ENCODE data around the gene GALNTL6. TPM values are rescaled to one million over a fixed set of nuclear protein-coding genes. Genes with fewer than 3 reads are reported as not detected.
"Not testable (repeated sequence)": the region's sequence is repeated elsewhere in the genome, so short reads cannot be mapped to it uniquely, and the experiment has no call there.

Gene GALNTL6
- polyA plus RNA-seq, 5 donors: 0.06 to 0.13 (median 0.08) TPM

DNA sequence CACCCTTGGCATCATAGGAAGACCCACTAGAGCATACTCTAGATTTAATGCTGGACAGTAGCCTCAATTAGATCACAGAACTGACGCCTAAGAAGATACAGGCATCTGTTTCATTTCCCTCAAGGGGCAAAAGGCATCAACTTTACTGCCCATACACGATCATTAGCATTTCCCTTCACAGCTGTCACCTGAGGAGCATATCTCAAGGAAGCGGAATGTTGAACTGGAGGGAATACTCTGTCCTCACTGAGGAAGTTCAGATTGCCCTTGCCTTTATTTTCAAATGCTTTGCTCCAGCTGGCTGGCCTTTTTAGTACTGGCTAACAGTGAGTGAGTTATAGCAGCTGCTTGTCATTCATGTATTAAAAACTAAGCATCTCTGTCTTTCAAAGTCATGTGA is 847.0 kb downstream of the GALNTL6 start:
- no peak for DNase-seq

DNA sequence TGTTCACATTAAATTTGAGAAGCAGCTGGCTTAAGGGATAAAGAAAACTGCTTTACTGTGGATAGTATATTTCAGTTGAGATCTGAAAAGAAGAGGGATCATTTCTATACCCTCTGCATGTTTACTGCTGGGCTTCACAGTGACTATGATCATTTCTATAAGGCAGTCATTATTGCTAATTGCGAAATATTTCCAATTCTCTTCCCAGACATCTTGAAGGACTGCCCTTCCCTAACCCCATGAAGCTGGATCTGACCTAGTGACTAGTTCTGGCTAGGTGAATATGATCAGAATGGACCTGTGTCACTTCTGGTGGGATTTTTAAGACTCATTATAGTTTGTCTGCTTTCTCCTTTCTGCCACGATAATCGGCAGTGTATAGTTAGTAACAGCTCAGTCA is 848.9 kb downstream of the GALNTL6 start:
- DNase-seq: no peak

DNA sequence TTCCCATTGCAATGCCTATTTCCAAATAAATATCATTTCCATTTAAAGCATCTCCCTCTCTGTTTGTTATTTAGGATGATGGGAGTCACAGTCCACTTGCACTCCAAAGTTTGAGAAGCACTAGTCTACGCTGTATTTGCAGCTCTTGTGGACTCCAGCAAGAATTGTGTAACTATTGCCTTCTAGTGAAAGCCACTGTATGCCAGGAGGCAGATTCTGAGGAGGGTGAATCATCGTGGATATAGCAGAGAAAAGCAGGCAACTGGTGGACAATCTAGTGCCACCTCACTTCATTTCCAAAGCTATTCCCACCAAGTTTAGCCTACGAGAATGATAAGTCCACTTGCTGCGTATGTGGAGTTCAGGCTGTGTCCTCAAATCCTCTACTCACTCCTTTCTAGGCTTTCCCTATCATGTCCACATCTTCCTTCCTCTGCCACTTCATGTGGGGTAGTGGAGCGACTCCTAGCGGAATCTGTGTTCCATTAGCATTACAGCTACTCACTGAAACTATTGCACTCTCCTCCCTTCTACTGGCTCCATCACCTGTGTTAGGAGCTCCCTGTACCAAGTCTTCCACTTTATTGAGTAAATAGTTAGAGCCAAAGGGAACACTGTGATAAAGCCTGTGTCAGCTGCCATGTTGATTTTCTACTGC is 853.6 kb downstream of the GALNTL6 start:
- DNase-seq: no peak

DNA sequence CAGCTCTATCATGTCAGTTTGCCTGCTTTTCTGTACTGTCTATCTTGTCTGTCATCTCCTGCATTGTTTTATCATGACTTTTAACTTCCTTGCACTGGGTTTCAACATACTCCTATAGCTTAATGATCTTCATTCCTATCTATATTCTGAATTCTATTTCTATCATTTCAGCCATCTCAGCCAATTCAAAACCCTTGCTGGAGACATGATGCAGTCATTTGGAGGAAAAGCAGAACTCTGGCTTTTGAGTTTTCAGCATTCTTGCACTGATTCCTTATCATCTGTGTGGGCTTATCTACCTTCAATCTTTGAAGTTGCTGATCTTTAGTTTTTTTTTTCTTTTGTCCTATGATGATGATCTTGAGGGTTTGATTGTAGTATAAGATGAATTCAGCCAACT is 861.6 kb downstream of the GALNTL6 start:
- no peak for DNase-seq

DNA sequence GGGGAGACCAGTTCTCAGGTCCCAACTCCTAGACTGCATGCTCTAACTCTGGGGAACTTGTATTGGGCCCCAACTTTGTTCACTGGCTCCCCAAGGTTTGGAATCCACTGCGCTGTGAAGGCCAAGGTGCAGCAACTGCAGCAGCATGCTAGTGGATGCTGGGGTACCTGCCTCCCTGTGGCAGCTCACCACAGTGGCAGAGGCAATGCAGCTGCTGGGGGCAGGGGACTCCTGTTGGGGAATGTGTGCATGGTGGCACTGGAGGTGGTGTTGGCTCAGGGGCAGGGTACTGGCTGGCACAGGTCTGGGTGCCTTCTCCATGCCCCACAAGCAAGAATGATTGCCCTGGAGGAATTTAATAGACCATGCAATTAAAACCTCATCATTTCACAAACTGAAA is 862.0 kb downstream of the GALNTL6 start:
- no peak for DNase-seq

DNA sequence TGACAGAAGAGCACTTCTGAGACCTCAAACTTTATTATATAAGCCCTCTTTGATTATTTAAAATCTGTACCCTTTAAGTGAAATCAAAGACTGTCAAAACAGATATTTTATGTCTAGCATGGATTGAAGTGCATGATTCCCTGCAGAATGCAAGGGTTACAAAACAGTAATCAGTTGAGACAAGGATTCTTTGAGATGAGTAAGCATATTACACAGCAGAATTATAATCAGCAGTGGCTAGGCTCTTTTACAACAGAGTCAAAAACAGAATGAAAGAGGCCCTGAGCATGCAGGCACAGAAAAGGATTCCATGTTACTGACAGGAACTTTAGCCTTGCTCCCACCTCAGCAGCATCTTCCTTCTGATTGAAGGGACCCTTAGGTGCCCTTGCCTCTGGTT is 867.5 kb downstream of the GALNTL6 start:
- no peak for DNase-seq

- DNase-seq: no peak
These were observed 869.8 kb downstream of the GALNTL6 start for GRCh38 chr4:172683021-172683420.

- DNase-seq: no peak
These were observed 872.8 kb downstream of the GALNTL6 start for GRCh38 chr4:172686021-172686420.

DNA sequence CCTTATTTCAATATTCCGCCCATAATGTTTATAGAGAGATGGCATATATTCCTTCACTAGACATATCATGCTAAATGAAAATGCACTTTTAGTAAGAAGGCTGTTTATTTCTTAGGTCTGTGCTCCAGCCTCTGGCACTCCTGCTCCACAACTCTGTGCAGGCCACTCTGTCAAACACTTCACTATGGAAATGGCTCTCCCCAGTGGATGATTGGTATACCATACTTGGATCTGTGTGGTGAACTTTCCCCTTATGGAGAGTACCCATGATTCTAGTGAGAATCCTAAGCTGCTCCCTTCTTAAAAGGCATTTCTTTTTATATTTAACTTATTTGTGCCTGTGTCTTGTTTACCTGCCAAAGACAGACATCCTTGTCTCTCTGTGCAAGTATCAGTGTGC is 875.3 kb downstream of the GALNTL6 start:
- no peak for DNase-seq

- DNase-seq: no peak
These were observed 878.3 kb downstream of the GALNTL6 start for GRCh38 chr4:172691552-172691951.

DNA sequence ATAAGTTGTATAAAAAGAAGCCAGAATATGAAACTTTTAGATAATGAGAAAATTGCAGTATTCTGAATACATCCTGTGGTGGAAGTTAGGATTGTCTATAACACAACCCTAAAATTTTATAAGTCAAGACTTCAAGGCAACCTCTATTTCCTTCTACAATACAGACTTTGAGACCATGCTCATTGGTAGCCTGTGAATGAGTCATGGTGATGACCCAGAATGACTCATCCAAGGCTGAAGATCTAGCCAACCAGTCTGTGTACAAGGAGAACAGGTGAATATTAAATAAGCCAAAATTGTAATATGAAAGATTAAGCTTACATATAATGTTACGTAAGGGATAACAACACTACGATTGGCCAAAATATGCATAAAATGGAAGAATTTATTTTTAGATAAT is 879.5 kb downstream of the GALNTL6 start:
- DNase-seq: no peak

GRCh38 chr4:172698256-172698655 is 885.1 kb downstream of the GALNTL6 start:
- no peak for DNase-seq

GRCh38 chr4:172705565-172705964 is 892.4 kb downstream of the GALNTL6 start:
- no peak for DNase-seq

- DNase-seq: no peak
These were observed 892.8 kb downstream of the GALNTL6 start for GRCh38 chr4:172706000-172706399.

GRCh38 chr4:172707622-172708021 is 894.4 kb downstream of the GALNTL6 start:
- no peak for DNase-seq

GRCh38 chr4:172708184-172708583 is 895.0 kb downstream of the GALNTL6 start:
- DNase-seq: no peak

- DNase-seq: no peak
These were observed 896.2 kb downstream of the GALNTL6 start for GRCh38 chr4:172709376-172709775.

DNA sequence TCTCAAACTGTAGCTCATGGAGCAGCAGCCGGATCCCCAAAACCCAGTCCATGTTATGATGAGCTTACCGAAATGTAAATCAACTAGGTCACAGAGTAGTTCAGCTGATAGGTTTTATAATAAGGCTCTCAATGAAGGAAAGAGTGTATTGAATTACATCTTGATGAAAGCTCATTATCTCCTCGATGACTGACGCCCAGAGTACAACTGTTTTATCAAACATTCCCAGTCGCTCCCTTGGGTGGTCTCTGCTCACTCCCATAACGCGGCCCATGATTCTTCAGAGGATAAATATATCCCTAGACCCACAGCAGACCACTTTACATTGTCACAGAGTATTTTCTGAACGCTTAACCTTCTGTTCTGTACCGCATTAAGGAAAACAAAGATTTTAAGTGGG is 903.1 kb downstream of the GALNTL6 start:
- DNase-seq: no peak

DNA sequence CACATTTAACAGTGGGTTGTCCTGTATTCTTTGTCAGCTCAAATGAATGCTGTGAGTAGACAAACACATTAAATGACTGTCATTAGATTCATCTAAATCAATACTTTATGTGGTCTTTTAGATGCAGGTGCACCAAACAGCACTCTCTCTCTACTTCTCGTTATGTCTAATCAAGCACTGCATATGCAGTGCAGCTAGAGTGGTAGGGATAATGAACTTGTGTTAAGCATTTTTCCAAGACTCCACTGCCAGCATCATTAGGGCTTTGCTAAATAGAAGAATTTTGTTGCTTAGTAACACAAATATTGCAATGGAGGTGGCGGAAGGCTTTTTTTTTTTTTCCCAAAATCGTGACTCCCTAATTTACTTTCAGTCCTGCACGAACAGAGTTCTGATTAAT is 908.5 kb downstream of the GALNTL6 start:
- no peak for DNase-seq

DNA sequence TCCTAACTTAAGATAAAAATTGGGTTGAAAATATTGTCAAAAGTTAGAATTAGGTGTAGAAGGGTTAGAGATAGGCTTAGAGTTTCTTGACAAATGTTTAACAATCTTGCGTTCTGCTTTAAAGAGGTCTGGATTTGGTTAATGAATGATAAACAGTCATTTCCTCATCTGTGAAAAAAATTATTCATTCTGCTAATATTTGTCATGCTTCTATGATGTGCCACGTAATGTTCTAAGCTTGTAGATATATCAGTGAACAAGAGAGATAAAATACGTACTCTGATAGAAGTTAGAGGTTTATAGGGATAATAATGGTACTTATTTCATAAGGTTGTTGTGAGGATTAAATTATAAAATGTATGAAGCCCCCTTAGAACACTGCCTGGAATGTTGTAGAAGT is 912.4 kb downstream of the GALNTL6 start:
- no peak for DNase-seq

- no peak for DNase-seq
These were observed 912.8 kb downstream of the GALNTL6 start for GRCh38 chr4:172726001-172726423.

GRCh38 chr4:172727631-172728030 is 914.4 kb downstream of the GALNTL6 start:
- DNase-seq: no peak

DNA sequence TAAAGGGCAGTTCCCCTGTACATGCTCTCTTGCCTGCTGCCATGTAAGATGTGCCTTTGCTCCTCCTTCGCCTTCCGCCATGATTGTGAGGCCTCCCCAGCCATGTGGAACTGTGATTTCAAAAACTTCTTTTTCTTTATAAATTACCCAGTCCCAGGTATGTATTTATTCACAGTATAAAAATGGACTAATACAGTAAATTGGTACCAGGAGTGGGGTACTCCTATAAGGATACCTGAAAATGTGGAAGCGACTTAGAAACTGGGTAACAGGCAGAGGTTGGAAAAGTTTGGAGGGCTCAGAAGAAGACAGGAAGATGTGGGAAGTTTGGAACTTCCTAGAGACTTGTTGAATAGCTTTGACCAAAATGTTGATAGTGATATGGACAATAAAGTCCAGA is 920.4 kb downstream of the GALNTL6 start:
- not testable (repeated sequence) for DNase-seq

GRCh38 chr4:172734555-172734954 is 921.4 kb downstream of the GALNTL6 start:
- DNase-seq: no peak
